Measurements from ENCODE around the gene CTIF.

CTIF gene

DNA sequence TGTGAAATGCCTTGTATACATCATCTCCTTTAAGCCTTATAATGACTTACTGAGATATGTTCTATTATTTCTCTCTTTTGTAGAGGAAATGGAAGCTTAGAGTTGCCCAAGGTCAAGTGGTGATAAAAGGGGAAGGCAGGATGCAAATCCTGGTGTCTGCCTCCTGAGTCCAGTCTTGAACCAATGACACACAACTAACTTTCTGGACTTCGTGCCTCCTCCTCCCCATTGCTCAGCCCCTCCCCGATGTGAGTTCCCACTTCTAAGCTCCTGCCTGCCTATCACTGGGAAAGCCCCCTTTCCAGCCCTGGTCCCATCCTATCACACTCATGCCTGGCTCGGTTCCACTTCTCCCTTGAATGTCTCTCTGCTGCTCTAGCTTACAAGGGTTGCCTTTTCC lies 6.9 kb upstream of the CTIF start:
- DNase-seq (ENCODE audit: low read depth in 2 of 3, low spot score in 2 of 3), result no peak

DNA sequence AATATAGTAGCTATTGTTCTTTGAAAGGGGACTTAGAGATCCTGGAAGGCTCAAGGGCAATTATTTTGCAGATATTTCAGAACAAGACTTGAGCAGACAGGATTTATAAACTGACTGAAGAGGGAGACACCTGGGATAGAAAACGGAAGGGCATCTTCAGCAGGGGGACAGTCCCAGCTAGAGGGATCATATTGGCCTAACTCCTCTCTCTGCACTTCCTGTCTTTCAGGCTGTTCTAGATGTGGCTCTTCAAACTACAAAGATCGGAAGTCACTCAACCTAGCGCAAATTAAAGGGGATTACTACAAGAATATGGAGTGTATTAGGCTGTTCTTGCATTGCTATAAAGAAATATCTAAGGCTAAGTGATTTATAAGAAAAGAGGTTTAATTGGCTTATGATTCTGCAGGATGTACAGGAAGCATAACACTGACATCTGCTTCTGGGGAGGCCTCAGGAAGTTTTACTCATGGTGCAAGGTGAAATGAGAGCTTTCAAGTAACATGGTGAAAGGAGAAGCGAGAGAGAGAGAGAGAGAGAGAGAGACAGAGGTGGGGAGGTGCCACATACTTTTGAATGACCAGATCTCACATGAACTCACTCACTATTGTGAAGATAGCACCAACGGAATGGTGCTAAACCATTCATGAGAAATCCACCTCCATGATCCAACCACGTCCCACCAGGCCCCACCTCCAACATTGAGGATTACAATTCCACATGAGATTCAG lies 5.3 kb upstream of the CTIF start:
- DNase-seq (ENCODE audit: low read depth in 2 of 3, low spot score in 2 of 3), result no peak

DNA sequence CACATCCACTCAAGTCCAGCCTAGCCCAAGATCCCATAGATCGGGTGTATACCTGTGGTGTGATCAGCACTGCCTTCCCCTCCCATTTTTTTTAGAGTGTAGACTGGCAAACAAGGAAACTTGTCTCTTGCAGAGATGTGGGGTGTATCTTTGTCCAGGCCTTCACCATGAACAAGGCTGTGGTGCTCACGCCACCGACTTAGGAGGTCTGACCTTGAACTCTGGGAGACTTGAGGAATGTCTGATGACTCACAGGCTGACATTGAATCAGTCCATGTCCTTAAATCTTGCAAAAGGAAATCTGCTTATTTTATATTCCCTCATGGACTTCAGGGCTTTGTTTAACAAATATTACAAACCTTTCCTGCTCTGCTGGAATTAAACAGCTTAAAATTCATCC lies 4.5 kb upstream of the CTIF start:
- no peak for DNase-seq (ENCODE audit: low read depth in 2 of 3, low spot score in 2 of 3)

DNA sequence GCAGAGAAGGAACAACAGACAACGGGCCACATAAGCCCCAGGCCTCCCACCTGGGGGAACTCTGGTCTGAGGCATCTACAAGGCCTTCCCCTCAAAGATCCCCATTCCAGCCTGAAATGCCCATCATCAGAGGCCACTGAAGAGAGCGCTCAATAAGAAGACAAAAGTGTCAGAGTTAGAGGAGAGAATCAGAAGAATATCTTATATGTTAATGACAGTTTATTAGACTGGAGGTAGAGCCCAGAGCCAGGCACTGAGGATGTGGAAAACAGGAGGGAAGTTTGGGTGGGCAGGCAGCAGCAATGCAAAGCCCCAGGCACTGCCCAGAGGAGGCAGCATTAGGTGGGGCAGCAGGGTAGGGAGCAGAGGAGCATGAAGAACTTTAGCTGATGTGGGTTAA lies 2.9 kb upstream of the CTIF start:
- no peak for DNase-seq (ENCODE audit: low read depth in 2 of 3, low spot score in 2 of 3)

- no peak for DNase-seq (ENCODE audit: low read depth in 2 of 3, low spot score in 2 of 3)
These were observed 2.3 kb upstream of the CTIF start for GRCh38 chr18:48536516-48536915.

DNA sequence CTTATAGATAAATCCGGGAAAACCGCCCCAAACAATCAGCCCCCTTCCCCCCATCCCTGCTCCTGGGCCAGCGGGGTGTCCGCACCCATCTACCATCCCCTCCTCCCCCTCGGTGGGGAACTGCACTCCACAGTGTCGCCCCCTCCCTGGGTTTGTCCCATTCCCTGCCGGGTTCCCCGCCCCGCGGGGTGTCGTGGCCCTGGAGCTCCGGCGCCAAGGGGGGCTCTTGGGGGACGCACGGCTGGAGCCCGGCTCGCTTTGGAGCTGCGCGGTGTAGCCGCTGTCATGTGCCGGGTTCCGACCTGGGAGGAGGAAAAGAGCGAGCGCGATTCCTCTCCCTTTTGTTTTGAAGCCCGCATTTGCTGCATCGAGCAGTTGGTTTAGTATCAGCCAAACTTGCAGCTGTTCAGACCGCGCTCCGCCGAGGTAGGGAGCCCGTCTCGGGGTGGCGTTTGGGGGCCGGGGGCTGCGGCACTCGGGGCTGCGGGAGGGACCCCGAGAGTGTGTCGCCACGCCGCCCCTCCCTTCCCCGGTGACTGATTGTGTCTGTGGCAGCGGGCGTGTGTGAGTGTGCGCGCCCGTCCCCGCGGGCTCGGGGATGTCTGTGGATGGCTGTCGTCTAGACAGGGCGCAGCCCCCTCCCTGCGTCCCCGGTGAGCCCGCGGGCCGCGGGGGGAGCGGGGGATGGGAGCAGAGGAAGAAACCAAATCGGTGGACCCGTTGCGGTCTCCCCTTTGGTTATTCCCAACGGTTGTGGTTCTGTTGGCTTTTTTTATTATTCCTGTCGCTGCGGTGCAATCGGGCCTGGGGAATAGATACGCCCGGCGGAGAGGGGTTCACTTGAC lies 797 bp downstream of the CTIF start:
- peak in 1 of 3 experiments; percentile 7 for DNase-seq (ENCODE audit: low read depth in 2 of 3, low spot score in 2 of 3)

DNA sequence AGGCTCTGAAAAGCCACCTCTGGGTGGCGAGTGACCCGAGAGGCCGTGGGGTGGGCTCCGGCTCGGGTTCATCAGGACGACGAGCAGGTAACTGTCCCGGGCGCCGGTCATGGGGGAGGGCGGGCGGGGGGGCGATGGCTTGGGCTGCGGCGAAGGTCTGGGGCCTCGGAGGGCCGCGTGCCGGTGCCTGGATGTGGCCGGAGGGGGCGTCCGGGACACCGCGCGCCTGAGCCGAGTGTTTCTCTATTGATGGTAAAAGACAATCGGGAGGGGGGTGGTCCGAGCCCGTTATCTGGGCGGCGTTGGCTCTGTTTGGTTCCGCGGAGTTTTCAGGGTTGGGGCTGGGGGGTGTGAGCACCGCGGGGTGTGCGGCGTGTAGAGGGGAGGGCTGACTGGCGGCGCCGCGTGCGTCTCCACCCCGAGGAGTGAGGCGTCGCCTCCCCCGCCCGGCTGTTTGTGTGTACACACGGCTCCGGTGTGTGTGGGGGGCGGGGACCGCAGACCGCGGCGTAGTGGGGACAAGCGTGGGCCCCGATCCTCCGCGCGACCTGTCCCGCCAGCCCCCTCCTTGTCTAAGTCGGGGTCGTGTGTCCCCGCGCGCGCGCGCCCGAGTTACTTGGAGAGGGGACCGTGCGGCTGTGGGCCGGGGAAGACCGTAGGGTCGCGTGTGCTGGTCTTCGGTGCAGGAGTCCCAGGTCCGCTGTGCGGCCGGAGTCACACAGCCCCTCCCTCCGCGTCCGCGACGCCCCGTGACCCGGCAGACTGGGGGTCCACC lies 1.6 kb downstream of the CTIF start:
- DNase-seq (ENCODE audit: low read depth in 2 of 3, low spot score in 2 of 3), result peak in 1 of 3 experiments; percentile 4

DNA sequence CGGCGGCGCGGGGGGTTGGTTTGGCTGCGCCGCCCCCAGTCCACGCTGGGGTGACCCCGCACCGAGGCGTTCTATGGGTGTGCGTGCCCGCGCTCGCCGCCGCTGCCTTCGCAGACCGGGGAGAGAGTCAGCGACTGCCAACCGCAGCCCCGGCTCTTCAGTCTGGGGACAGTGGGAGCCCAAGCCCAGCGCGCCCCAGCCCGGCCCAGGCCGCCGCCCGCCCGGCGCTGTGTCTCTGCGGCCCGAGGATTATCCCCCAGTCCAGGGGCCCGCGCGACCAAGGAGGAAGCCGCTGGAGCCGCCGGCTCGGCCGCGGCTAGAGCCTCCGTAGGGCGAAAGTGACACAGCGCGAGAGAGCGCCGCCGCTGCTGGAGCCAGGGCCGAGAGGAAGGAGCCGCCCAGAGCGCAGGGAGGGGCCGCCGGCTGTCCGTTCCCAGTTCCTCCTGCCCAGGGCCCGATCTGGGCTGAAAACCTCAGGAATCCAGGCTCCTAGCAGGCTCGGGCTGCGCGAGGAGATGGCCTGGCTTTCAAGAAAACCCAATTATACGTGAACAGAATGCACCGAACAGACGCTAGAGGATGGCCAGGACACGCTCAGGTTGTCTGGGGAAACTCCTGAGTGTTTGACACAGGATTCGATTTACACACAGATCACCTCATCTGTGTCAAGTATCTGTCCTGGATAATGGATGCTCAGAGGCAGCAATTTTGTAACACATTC lies 2.4 kb downstream of the CTIF start:
- DNase-seq (ENCODE audit: low read depth in 2 of 3, low spot score in 2 of 3), result peak in 1 of 3 experiments; percentile 7

DNA sequence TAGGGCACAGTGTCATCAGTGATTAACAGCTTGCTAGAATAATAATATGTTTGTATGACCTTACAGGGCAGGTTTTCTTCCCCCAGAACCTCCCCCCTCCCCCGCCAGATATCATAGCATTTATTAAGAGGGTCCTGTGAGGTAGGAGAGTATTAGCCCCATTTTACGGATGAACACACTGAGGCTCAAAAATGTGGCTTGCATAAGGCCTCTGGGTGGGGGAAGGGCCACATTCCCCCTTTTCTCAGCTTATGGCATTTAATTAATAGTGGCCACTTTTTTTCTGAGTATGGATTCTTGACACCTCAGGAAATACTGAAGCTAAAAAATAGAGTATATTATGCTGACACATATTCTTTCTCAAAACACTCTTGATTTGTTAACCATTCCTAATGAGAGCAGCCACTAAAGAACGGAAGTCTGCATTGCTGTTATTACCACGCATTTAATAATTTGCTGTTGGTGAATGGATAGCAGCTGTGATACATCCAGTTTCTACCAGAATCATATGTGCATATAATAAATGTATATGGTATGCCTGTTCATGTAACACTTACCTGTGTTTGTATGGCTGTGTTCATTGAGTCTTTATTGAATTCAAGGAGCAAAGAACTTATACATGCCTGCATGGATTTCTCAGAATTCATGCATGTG lies 3.0 kb downstream of the CTIF start:
- no peak for DNase-seq (ENCODE audit: low read depth in 2 of 3, low spot score in 2 of 3)

GRCh38 chr18:48542513-48543181 lies 3.8 kb downstream of the CTIF start:
- no peak for DNase-seq (ENCODE audit: low read depth in 2 of 3, low spot score in 2 of 3)

DNA sequence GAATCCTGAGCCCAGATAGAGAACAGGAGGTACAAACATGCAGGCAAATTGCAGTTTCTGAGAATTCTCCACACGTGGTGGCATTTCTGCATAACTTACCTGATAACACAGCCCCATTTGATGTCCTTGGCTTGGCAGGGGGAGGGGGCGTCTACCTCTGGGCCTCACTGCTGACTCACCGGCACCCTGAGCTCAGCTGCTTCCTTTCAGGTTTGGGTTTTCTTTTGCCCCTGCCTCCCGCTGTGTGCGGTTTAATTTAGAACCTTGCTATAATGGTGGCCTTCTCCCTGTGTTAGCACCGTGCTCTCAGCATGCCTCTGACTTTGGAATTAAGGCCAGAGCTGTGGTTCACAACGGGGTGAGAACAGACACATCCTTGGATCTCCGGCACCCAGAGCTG lies 4.4 kb downstream of the CTIF start:
- no peak for DNase-seq (ENCODE audit: low read depth in 2 of 3, low spot score in 2 of 3)

- DNase-seq (ENCODE audit: low read depth in 2 of 3, low spot score in 2 of 3), result no peak
These were observed 5.3 kb downstream of the CTIF start for GRCh38 chr18:48544116-48544515.

DNA sequence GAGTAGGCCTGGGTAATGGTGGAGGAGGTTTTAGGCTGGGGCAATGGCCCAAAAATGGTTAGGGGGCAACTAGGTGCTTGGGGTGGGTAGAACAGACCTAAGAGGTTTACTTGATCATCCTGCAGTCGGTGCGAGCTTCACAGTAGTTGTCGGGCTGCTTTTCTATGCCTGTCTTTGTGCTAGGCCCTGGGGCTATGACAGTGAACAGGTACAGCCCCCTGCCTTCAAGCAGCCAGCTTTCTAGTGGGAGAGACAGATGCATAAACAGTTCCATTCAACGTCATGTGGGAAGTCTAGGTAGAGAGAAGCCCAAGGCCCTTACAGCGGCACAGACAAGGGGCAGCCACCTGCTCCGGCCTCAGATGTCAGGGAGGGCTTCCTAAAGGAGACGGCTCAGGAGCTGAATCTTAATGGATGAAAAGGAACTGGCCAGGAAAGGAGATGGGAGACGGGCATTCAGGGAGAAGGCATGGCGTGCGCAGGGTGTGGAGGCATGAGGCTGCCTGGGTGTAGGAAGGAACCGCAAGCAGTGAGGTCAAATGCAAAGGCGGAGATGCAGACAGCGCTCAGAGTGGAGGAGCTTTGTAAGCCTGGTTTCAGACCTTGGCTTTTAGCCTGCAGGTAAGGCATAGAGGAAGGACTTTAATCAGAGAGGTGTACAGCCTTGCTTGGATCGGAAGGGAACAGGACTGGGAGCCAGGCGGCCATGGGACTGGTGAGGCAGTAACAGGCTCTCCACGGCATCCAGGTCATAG lies 6.0 kb downstream of the CTIF start:
- DNase-seq (ENCODE audit: low read depth in 2 of 3, low spot score in 2 of 3), result no peak

GRCh38 chr18:48545757-48546321 lies 7.0 kb downstream of the CTIF start:
- DNase-seq (ENCODE audit: low read depth in 2 of 3, low spot score in 2 of 3), result no peak

DNA sequence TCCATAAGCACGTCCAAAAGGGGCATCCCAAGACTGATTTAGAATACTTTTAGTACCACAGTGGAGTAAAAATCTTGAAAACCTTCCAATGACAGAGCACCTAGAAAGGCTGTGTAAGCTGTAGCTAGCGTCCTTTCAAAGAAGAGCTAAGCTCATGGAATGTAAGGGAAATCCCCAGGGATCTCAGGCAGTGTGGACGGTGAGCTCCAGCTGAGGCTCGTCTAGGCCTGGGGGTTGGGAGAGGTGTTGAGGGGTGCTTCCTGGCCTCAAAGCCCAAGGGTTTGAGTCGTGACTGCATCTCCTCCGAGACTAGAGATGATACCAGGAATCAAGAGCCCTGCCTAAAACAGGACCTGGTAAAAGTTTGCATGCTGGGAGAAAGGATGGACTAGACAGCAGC lies 7.6 kb downstream of the CTIF start:
- DNase-seq (ENCODE audit: low read depth in 2 of 3, low spot score in 2 of 3), result no peak

DNA sequence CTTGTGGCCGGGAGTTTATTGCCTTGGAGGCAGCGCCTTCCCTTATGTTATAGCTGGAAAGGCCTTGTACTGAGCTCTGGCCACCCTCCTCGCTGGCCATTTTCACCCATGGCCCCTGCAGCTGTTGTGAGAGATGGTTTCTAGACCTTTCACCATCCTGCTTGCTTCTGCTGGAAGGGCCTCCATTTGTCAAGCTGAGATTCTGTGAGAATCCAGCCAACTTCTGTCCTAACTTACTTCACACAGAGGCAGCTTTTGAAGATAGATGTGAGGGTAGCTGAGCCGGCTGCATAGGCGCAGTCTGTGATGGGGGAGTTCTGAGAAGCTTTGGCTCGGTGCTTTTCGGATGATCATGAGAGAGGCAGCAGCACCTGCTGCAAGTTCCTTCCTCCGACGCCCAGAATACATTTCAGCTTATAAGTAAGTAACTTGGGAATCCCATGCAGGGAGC lies 8.7 kb downstream of the CTIF start:
- DNase-seq (ENCODE audit: low read depth in 2 of 3, low spot score in 2 of 3), result no peak

- no peak for DNase-seq (ENCODE audit: low read depth in 2 of 3, low spot score in 2 of 3)
These were observed 9.4 kb downstream of the CTIF start for GRCh38 chr18:48548011-48548771.

GRCh38 chr18:48548921-48549320 lies 10.1 kb downstream of the CTIF start:
- no peak for DNase-seq (ENCODE audit: low read depth in 2 of 3, low spot score in 2 of 3)
